Measurements from ENCODE around the gene HNRNPM.
A peak's percentile ranks its signal among the peaks of the same experiment; 100 is the strongest.
"Not testable (repeated sequence)": the region's sequence is repeated elsewhere in the genome, so short reads cannot be mapped to it uniquely, and the experiment has no call there.

Gene HNRNPM

GRCh38 chr19:8444677-8445487 lies at the start of gene HNRNPM:
HNRNPM (plus strand) TSS chr19:8444975; CDS start chr19:8444999, 24 bp downstream.
- peak; percentile 92 for DNase-seq

GRCh38 chr19:8395621-8396082 lies 49.1 kb upstream of the HNRNPM start:
- DNase-seq = no peak

GRCh38 chr19:8396185-8396562 lies 48.6 kb upstream of the HNRNPM start:
- DNase-seq = no peak

GRCh38 chr19:8396563-8397203 lies 48.1 kb upstream of the HNRNPM start:
- no peak for DNase-seq

- DNase-seq = no peak
Observed at GRCh38 chr19:8397271-8397670, 47.5 kb upstream of the HNRNPM start.

- DNase-seq = no peak
Observed at GRCh38 chr19:8397746-8398310, 46.9 kb upstream of the HNRNPM start.

- no peak for DNase-seq
Observed at GRCh38 chr19:8398311-8398771, 46.4 kb upstream of the HNRNPM start.

GRCh38 chr19:8399681-8400188 lies 45.0 kb upstream of the HNRNPM start:
- DNase-seq = no peak

GRCh38 chr19:8401981-8402411 lies 42.8 kb upstream of the HNRNPM start:
- DNase-seq = no peak

GRCh38 chr19:8403098-8403819 lies 41.5 kb upstream of the HNRNPM start:
- DNase-seq = no peak

GRCh38 chr19:8403820-8404109 lies 41.0 kb upstream of the HNRNPM start:
- DNase-seq = no peak

- DNase-seq = no peak
Observed at GRCh38 chr19:8404391-8405151, 40.2 kb upstream of the HNRNPM start.

GRCh38 chr19:8410718-8411117 lies 34.1 kb upstream of the HNRNPM start:
- not testable (repeated sequence) for DNase-seq

- DNase-seq = peak; percentile 46
Observed at GRCh38 chr19:8412783-8413628, 31.8 kb upstream of the HNRNPM start, which contains the start of gene MARCHF2. MARCHF2 (plus strand) TSS chr19:8413305; CDS start chr19:8421841, 8,536 bp downstream.

GRCh38 chr19:8413629-8413995 lies 31.2 kb upstream of the HNRNPM start:
- DNase-seq = no peak

- no peak for DNase-seq
Observed at GRCh38 chr19:8416796-8417195, 28.0 kb upstream of the HNRNPM start.

- no peak for DNase-seq
Observed at GRCh38 chr19:8421484-8422461, 23.0 kb upstream of the HNRNPM start.

GRCh38 chr19:8423817-8424223 lies 21.0 kb upstream of the HNRNPM start:
- no peak for DNase-seq

- not testable (repeated sequence) for DNase-seq
Observed at GRCh38 chr19:8425331-8425730, 19.4 kb upstream of the HNRNPM start.

GRCh38 chr19:8426283-8426682 lies 18.5 kb upstream of the HNRNPM start:
- DNase-seq = no peak

All from NCI-H2029 treated with DMSO at 0.1 percent for 48 hours (cell line).